SU-DHL-6 (cell line): ENCODE measurements around the gene KIAA1958.

ENCODE experiments used
- EZH2phosphoT487 ChIP-seq: fragments of 200-600 bp; sonication (generic), shearing (Covaris generic); conservative IDR thresholded peaks from 2 replicates; pipeline ENCODE4 v1.6.1; 2018; ENCODE audit warnings: mild to moderate bottlenecking, antibody characterized with exemption, low read length, moderate library complexity, mixed read lengths
- TF ChIP-seq, protein P1 (sequence below): fragments of 200-600 bp; sonication (generic); IDR thresholded peaks from one replicate; pipeline ENCODE4 v1.5.1; 2017; ENCODE audit warnings: antibody characterized with exemption, mild to moderate bottlenecking, low read length, moderate library complexity; ENCODE audit not compliant: insufficient read depth, poor library complexity, severe bottlenecking

GRCh38 chr9:112551641-112552040 lies 65.0 kb downstream of the KIAA1958 start:
- TF ChIP-seq, protein P1, sequence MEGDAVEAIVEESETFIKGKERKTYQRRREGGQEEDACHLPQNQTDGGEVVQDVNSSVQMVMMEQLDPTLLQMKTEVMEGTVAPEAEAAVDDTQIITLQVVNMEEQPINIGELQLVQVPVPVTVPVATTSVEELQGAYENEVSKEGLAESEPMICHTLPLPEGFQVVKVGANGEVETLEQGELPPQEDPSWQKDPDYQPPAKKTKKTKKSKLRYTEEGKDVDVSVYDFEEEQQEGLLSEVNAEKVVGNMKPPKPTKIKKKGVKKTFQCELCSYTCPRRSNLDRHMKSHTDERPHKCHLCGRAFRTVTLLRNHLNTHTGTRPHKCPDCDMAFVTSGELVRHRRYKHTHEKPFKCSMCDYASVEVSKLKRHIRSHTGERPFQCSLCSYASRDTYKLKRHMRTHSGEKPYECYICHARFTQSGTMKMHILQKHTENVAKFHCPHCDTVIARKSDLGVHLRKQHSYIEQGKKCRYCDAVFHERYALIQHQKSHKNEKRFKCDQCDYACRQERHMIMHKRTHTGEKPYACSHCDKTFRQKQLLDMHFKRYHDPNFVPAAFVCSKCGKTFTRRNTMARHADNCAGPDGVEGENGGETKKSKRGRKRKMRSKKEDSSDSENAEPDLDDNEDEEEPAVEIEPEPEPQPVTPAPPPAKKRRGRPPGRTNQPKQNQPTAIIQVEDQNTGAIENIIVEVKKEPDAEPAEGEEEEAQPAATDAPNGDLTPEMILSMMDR: no peak
- TF ChIP-seq EZH2phosphoT487: no peak
